Activated CD8-positive, alpha-beta memory T cell treated with anti-CD3 and anti-CD28 coated beads for 36 hours (primary cell): Measurements from ENCODE around the gene JAKMIP1. TPM values are rescaled to one million over a fixed set of nuclear protein-coding genes. Genes with fewer than 3 reads are reported as not detected.

Source experiments
- CTCF ChIA-PET: fragments of 350-600 bp; sonication (Branson Sonifier 250); formaldehyde crosslinking; loops from one replicate; lab custom pipeline; 2021; ENCODE audit warnings: antibody characterized with exemption; lab: Charles Lee
- POLR2A ChIA-PET: fragments of 350-600 bp; sonication (Branson Sonifier 250); formaldehyde crosslinking; loops from one replicate; lab custom pipeline; 2021; ENCODE audit warnings: antibody characterized with exemption; lab: Charles Lee
- total RNA-seq, 2 experiments: library from RNA; stranded (reverse); gene quantifications; one replicate each; pipeline ENCODE4 v1.2.3, GENCODE V29; 2021

JAKMIP1 gene
- total RNA-seq, 2 experiments from 2014 or later: 12.4 to 12.5 TPM

GRCh38 chr4:6208416-6208815 is 8.1 kb upstream of the JAKMIP1 start:
- ChIA-PET CTCF (no interaction called here), POLR2A (no interaction called here)

GRCh38 chr4:6207602-6208001 is 7.3 kb upstream of the JAKMIP1 start:
- ChIA-PET CTCF (no interaction called here), POLR2A (no interaction called here)

GRCh38 chr4:6206771-6207290 is 6.5 kb upstream of the JAKMIP1 start:
- ChIA-PET POLR2A (interaction anchor here (0.6 kb wide), 1 partner anchor 12 kb away, joined by 3 read pairs; no protein-coding TSS in a partner anchor), CTCF (no interaction called here)

GRCh38 chr4:6205973-6206372 is 5.6 kb upstream of the JAKMIP1 start:
- POLR2A ChIA-PET: no interaction called here
- CTCF ChIA-PET: no interaction called here

GRCh38 chr4:6205567-6205931 is 5.2 kb upstream of the JAKMIP1 start:
- ChIA-PET CTCF (no interaction called here), POLR2A (no interaction called here)

- ChIA-PET CTCF (no interaction called here), POLR2A (no interaction called here)
Measured at GRCh38 chr4:6204871-6205566, 4.7 kb upstream of the JAKMIP1 start.

- ChIA-PET CTCF (no interaction called here), POLR2A (no interaction called here)
Measured at GRCh38 chr4:6204098-6204497, 3.7 kb upstream of the JAKMIP1 start.

- ChIA-PET CTCF (interaction anchor here (0.8 to 1.6 kb wide), 3 partner anchors 20 to 127 kb away, joined by 3 to 5 read pairs (median 3); no protein-coding TSS in a partner anchor), POLR2A (interaction anchor here (0.6 to 4.8 kb wide), 3 partner anchors 20 to 71 kb away, joined by 3 to 102 read pairs (median 3); no protein-coding TSS in a partner anchor)
Measured at GRCh38 chr4:6201580-6202091, 1.3 kb upstream of the JAKMIP1 start.

GRCh38 chr4:6200922-6201362 is 593 bp upstream of the JAKMIP1 start:
- ChIA-PET POLR2A (interaction anchor here (0.6 to 4.8 kb wide), 3 partner anchors 20 to 501 kb away, joined by 3 to 102 read pairs (median 3); no protein-coding TSS in a partner anchor), CTCF (interaction anchor here (0.8 to 1.6 kb wide), 3 partner anchors 19 to 66 kb away, joined by 3 to 5 read pairs (median 5); no protein-coding TSS in a partner anchor)

- CTCF ChIA-PET: interaction anchor here (1.3 to 1.7 kb wide), 2 partner anchors 16 to 19 kb away, joined by 3 to 14 read pairs; no protein-coding TSS in a partner anchor
- POLR2A ChIA-PET: interaction anchor here (1.7 to 4.8 kb wide), 2 partner anchors 18 to 27 kb away, joined by 7 to 102 read pairs; no protein-coding TSS in a partner anchor
Measured at GRCh38 chr4:6199422-6199921, 877 bp downstream of the JAKMIP1 start.

- CTCF ChIA-PET: interaction anchor here (1.2 to 1.7 kb wide), 3 partner anchors 15 to 41 kb away, joined by 3 to 14 read pairs (median 3); no protein-coding TSS in a partner anchor
- POLR2A ChIA-PET: interaction anchor here (1.7 to 4.8 kb wide), 2 partner anchors 18 to 26 kb away, joined by 7 to 102 read pairs; no protein-coding TSS in a partner anchor
Measured at GRCh38 chr4:6198768-6199421, 1.5 kb downstream of the JAKMIP1 start.

- ChIA-PET POLR2A (interaction anchor here (1.7 to 4.8 kb wide), 2 partner anchors 17 to 26 kb away, joined by 7 to 102 read pairs; no protein-coding TSS in a partner anchor), CTCF (interaction anchor here (1.2 to 1.7 kb wide), 3 partner anchors 14 to 41 kb away, joined by 3 to 14 read pairs (median 3); no protein-coding TSS in a partner anchor)
Measured at GRCh38 chr4:6198278-6198677, 2.1 kb downstream of the JAKMIP1 start.

- ChIA-PET CTCF (interaction anchor here (1.2 to 1.7 kb wide), 2 partner anchors 17 to 40 kb away, joined by 3 to 14 read pairs; no protein-coding TSS in a partner anchor), POLR2A (interaction anchor here (1.7 to 4.8 kb wide), 2 partner anchors 16 to 25 kb away, joined by 7 to 102 read pairs; no protein-coding TSS in a partner anchor)
Measured at GRCh38 chr4:6197433-6198174, 2.7 kb downstream of the JAKMIP1 start.

- ChIA-PET CTCF (no interaction called here), POLR2A (interaction anchor here (4.8 kb wide), 1 partner anchor 16 kb away, joined by 102 read pairs; no protein-coding TSS in a partner anchor)
Measured at GRCh38 chr4:6196871-6197270, 3.5 kb downstream of the JAKMIP1 start.

GRCh38 chr4:6196324-6196723 is 4.0 kb downstream of the JAKMIP1 start:
- ChIA-PET CTCF (no interaction called here), POLR2A (interaction anchor here (0.6 to 1.5 kb wide), 2 partner anchors 14 to 15 kb away, joined by 3 to 4 read pairs; no protein-coding TSS in a partner anchor)

GRCh38 chr4:6195602-6196319 is 4.6 kb downstream of the JAKMIP1 start:
- POLR2A ChIA-PET: interaction anchor here (0.6 to 1.5 kb wide), 3 partner anchors 11 to 14 kb away, joined by 3 to 4 read pairs (median 3); no protein-coding TSS in a partner anchor
- CTCF ChIA-PET: no interaction called here

- CTCF ChIA-PET: no interaction called here
Measured at GRCh38 chr4:6194458-6195195, 5.7 kb downstream of the JAKMIP1 start.

More at GRCh38 chr4:6194458-6195195, 5.7 kb downstream of the JAKMIP1 start:
- POLR2A ChIA-PET: interaction anchor here (0.6 to 1.5 kb wide), 2 partner anchors 12 to 13 kb away, joined by 3 read pairs; no protein-coding TSS in a partner anchor
